Left ventricle myocardium superior (tissue), 1 donor: ENCODE data around the gene DUSP9. TPM values are rescaled to one million over a fixed set of nuclear protein-coding genes. Genes with fewer than 3 reads are reported as not detected.
A peak's percentile ranks its signal among the peaks of the same experiment; 100 is the strongest.
"Not testable (repeated sequence)": the region's sequence is repeated elsewhere in the genome, so short reads cannot be mapped to it uniquely, and the experiment has no call there.

ENCODE experiments used
- ATAC-seq: fragments of 200-7000 bp; cut with Tn5 transposase; one replicate; pipeline ENCODE4 v1.9.1; 2020; ENCODE audit warnings: mild to moderate bottlenecking, moderate library complexity
- DNase-seq: peaks from one replicate; pipeline ENCODE4 v3.0.0-alpha.2; 2020
- intact Hi-C: fragments of 100-400 bp; cut with micrococcal nuclease; formaldehyde crosslinking; loops from one replicate; pipeline ENCODE4 v1.11.0; 2022
- total RNA-seq: library from RNA; stranded (reverse); fragmentation: NEBNext Ultra II Directional; extraction: Animal tissue kit (Norgen Biotek cat#: 25700); gene quantifications from one replicate; pipeline ENCODE4 v1.2.1, GENCODE V29; 2021
- donor health status: DM: no; HTN: yes; CAD: no; lungs with severe emphysema.

DUSP9 gene
- total RNA-seq, 1 donor from 2014 or later: 0.10 TPM

DNA sequence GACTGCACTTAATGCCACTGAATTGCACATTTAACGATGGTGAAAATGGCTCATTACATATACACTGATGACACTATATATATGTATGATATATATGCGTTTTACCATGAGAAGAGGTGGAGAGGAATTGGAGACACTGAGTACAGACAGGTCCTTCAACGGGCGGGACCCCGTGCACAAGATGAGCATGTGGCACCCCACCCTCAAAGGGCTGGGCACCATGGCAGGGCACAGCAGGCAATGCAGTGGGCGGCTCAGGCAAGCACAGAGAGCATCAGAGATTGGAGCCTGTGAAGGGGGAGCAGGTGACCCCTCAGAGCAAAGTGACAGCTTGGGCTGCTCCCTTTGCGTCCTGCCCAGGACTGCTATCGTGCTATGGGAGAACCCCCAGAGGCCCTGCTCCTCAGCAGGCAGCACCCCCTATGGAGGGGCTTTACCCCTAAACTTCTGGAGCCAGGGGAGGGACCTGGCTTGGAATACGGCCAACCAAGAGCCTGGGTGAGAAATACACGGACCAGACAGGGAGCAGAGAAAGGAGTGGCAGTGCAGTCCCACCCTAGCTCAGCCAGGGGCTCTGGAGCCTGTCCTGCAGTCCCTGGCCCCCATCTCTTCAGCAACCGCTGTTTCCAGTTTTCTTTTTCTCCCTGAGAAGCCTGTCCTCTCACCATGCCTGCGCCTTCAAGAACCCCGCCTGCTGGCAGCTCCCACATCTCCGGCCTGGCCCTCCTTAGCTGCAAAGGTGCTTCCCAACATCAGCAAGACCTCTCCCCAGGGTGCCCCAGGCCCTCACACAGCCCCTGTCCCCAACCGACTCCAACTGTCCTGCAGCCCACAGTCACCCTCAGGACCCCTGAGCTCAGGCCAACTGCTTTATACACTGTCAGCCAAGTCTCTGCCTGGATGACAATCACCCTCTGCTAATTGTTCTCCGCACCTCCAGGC is 51.2 kb downstream of the DUSP9 start:
- DNase-seq (no peak), ATAC-seq (peak; percentile 9)
- intact Hi-C loops: no loop called here

DNA sequence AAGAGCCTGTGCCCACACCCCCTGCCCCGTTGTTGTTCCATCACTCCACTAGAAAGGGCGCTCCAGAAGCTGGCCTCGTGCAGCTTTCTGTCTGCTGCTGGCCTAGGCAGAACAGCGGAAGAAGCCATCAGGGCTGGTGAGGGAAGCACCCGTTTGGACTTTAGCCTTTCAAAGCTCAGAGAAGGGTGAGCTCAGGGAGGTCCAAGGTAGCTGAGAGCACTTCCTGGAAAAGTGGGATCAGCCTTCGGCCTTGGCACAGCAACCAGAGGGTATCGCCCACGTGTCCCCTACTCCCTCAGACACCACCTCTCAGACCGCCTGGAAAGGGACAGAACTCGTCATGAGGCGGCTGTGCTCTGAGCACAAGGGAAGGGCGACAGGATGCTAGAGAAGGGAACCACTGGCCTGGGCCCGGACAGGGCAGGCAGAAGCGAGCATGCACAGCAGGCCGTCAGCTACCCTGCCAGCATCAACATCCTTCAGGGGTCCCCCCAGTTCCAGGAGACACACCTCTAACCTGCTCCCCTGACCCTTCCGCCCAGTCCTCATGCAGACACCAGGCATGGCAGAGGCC is 52.3 kb downstream of the DUSP9 start:
- intact Hi-C loops, DNase-seq: not testable (repeated sequence)
- peak; percentile 3 for ATAC-seq

- intact Hi-C loops: not testable (repeated sequence)
- DNase-seq (peak; percentile 72), ATAC-seq (peak; percentile 82)
Observed at GRCh38 chrX:153699784-153700371, 52.9 kb downstream of the DUSP9 start.

GRCh38 chrX:153700376-153700945 is 53.5 kb downstream of the DUSP9 start:
- DNase-seq (no peak), ATAC-seq (peak; percentile 3)
- intact Hi-C loops: no loop called here

Other genes starting within 250 kb of the DUSP9 start
- not detected for gene PNMA6E, start 245.9 kb upstream of the DUSP9 start, total RNA-seq
- 0.57 TPM for gene ZFP92, start 235.7 kb upstream of the DUSP9 start, total RNA-seq
- gene TREX2, start 201.1 kb upstream of the DUSP9 start, total RNA-seq: 0.25 TPM
- gene HAUS7, start 176.6 kb upstream of the DUSP9 start, total RNA-seq: 16.2 TPM
- 40.6 TPM for gene BGN, start 152.2 kb upstream of the DUSP9 start, total RNA-seq
- gene ATP2B3, start 129.6 kb upstream of the DUSP9 start, total RNA-seq: not detected
- gene CCNQ, start 48.1 kb upstream of the DUSP9 start, total RNA-seq: 42.5 TPM
- gene PNCK, start 26.6 kb downstream of the DUSP9 start, total RNA-seq: 14.5 TPM
- 208 TPM for gene SLC6A8, start 40.7 kb downstream of the DUSP9 start, total RNA-seq
- gene BCAP31, start 77.2 kb downstream of the DUSP9 start, total RNA-seq: 91.6 TPM
- 16.5 TPM for gene ABCD1, start 77.7 kb downstream of the DUSP9 start, total RNA-seq
- gene PLXNB3, start 117.0 kb downstream of the DUSP9 start, total RNA-seq: 2.4 TPM
- 43.6 TPM for gene SRPK3, start 133.8 kb downstream of the DUSP9 start, total RNA-seq
- gene IDH3G, start 147.2 kb downstream of the DUSP9 start, total RNA-seq: 81.2 TPM
- 145 TPM for gene SSR4, start 147.5 kb downstream of the DUSP9 start, total RNA-seq
- 2.6 TPM for gene PDZD4, start 183.3 kb downstream of the DUSP9 start, total RNA-seq
- 4.8 TPM for gene L1CAM, start 239.0 kb downstream of the DUSP9 start, total RNA-seq